Hepatocyte (in vitro differentiated cells): Measurements from ENCODE around the gene EPC1. TPM values are rescaled to one million over a fixed set of nuclear protein-coding genes. Genes with fewer than 3 reads are reported as not detected.
"Not testable (repeated sequence)": the region's sequence is repeated elsewhere in the genome, so short reads cannot be mapped to it uniquely, and the experiment has no call there.

ENCODE experiments used
- DNase-seq: peaks from one replicate; pipeline ENCODE4 v3.0.0-alpha.2; 2016; ENCODE audit warnings: low spot score
- H2AFZ ChIP-seq: fragments of 200-600 bp; sonication (generic); 2 replicates; pipeline ENCODE4 v1.6.0; 2016; ENCODE audit warnings: antibody characterized with exemption, mild to moderate bottlenecking
- H3K27ac ChIP-seq: fragments of 200-600 bp; sonication (generic); 2 replicates; pipeline ENCODE4 v1.5.1; 2016; ENCODE audit warnings: mild to moderate bottlenecking
- H3K27me3 ChIP-seq: fragments of 200-600 bp; sonication (generic); 2 replicates; pipeline ENCODE4 v1.6.1; 2016
- H3K36me3 ChIP-seq: fragments of 200-600 bp; sonication (generic); replicated peaks from 2 replicates; pipeline ENCODE4 v1.5.1; 2016; ENCODE audit warnings: low read depth; ENCODE audit not compliant: insufficient read depth
- H3K4me1 ChIP-seq: fragments of 200-600 bp; sonication (generic); 2 replicates; pipeline ENCODE4 v1.5.1; 2016; ENCODE audit warnings: mild to moderate bottlenecking, moderate library complexity; ENCODE audit not compliant: insufficient read depth
- H3K4me2 ChIP-seq: fragments of 200-600 bp; sonication (generic); 2 replicates; pipeline ENCODE4 v1.6.0; 2016
- H3K4me3 ChIP-seq: fragments of 200-600 bp; sonication (generic); 2 replicates; pipeline ENCODE4 v1.5.1; 2016; ENCODE audit warnings: mild to moderate bottlenecking
- H3K79me2 ChIP-seq: fragments of 200-600 bp; sonication (generic); 2 replicates; pipeline ENCODE4 v1.6.0; 2017; ENCODE audit warnings: mild to moderate bottlenecking
- H3K9me2 ChIP-seq: fragments of 200-600 bp; sonication (generic); replicated peaks from 2 replicates; pipeline ENCODE4 v1.6.0; 2017; ENCODE audit warnings: mild to moderate bottlenecking; ENCODE audit not compliant: insufficient read depth
- H3K9me3 ChIP-seq: fragments of 200-600 bp; sonication (generic); 2 replicates; pipeline ENCODE4 v1.5.1; 2016; ENCODE audit warnings: low read depth, mild to moderate bottlenecking
- H4K20me1 ChIP-seq: fragments of 200-600 bp; sonication (generic); 2 replicates; pipeline ENCODE4 v1.6.0; 2016; ENCODE audit warnings: mild to moderate bottlenecking; ENCODE audit not compliant: insufficient read depth, poor library complexity, severe bottlenecking
- EZH2 ChIP-seq: fragments of 200-600 bp; sonication (generic); IDR thresholded peaks from 2 replicates; pipeline ENCODE4 v1.6.1; 2016; ENCODE audit warnings: antibody characterized with exemption, mild to moderate bottlenecking, borderline replicate concordance
- EZH2phosphoT487 ChIP-seq: fragments of 200-600 bp; sonication (generic); IDR thresholded peaks from one replicate; pipeline ENCODE4 v1.6.1; 2018; ENCODE audit warnings: antibody characterized with exemption, mild to moderate bottlenecking, low read depth, moderate library complexity; ENCODE audit not compliant: unreplicated experiment, severe bottlenecking
- WGBS: methylation state at CpG from one replicate; pipeline ENCODE4 v1.1.6; 2016; ENCODE audit warnings: low lambda C conversion rate; ENCODE audit errors: missing lambda C conversion rate; 5-methylcytosine and 5-hydroxymethylcytosine counted together
- polyA plus RNA-seq: library from polyadenylated mRNA; unstranded; fragments of >200 nt; fragmentation: Nextera tagmentation; extraction: Ambion mirVana; gene quantifications from 2 replicates; pipeline ENCODE4 v1.2.1, GENCODE V29; 2016
- small RNA-seq: library from RNA; depleted of rRNA; stranded (forward); fragments of <200 nt; gene quantifications from one replicate; pipeline ENCODE3, GENCODE V24; 2014
- total RNA-seq: library from RNA; depleted of rRNA; stranded (reverse); fragments of >200 nt; gene quantifications from 2 replicates; pipeline ENCODE4 v1.2.3, GENCODE V29; 2014
- TF ChIP-seq, protein P1 (sequence below): fragments of 200-600 bp; sonication (generic); IDR thresholded peaks from 2 replicates; pipeline ENCODE4 v1.5.1; 2016; ENCODE audit warnings: antibody characterized with exemption, mild to moderate bottlenecking; ENCODE audit not compliant: poor library complexity

EPC1 gene
- total and polyA plus RNA-seq, 2 experiments from 2014 or later, result 19.4 to 36.3 TPM

GRCh38 chr10:32225976-32226375, 121.0 kb downstream of the EPC1 start:
- H3K4me1 ChIP-seq, result no peaks in the 10 kb centered on the region
- no peak overlapping the region for H3K27ac ChIP-seq
- H3K36me3 ChIP-seq, result no peaks in the 10 kb centered on the region
- no peaks in the 10 kb centered on the region for H4K20me1 ChIP-seq
- H2AFZ ChIP-seq, result no peak overlapping the region
- no peaks in the 10 kb centered on the region for H3K9me3 ChIP-seq
- no peak overlapping the region for H3K4me2 ChIP-seq
- 89% methylated on average over 8 of the region's 8 CpGs for WGBS
- TF ChIP-seq EZH2, result no peak
- no peak for TF ChIP-seq EZH2phosphoT487
- TF ChIP-seq, protein P1, sequence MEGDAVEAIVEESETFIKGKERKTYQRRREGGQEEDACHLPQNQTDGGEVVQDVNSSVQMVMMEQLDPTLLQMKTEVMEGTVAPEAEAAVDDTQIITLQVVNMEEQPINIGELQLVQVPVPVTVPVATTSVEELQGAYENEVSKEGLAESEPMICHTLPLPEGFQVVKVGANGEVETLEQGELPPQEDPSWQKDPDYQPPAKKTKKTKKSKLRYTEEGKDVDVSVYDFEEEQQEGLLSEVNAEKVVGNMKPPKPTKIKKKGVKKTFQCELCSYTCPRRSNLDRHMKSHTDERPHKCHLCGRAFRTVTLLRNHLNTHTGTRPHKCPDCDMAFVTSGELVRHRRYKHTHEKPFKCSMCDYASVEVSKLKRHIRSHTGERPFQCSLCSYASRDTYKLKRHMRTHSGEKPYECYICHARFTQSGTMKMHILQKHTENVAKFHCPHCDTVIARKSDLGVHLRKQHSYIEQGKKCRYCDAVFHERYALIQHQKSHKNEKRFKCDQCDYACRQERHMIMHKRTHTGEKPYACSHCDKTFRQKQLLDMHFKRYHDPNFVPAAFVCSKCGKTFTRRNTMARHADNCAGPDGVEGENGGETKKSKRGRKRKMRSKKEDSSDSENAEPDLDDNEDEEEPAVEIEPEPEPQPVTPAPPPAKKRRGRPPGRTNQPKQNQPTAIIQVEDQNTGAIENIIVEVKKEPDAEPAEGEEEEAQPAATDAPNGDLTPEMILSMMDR, result no peak
- H3K9me2 ChIP-seq, result no peaks in the 10 kb centered on the region
- H3K4me3 ChIP-seq, result no peak overlapping the region
- no peaks in the 10 kb centered on the region for H3K27me3 ChIP-seq
- DNase-seq, result no peak
- H3K79me2 ChIP-seq, result no peaks in the 10 kb centered on the region

- H2AFZ ChIP-seq, H3K27ac ChIP-seq, DNase-seq, H3K79me2 ChIP-seq, H3K4me3 ChIP-seq, H3K27me3 ChIP-seq, H3K9me3 ChIP-seq, H3K36me3 ChIP-seq, H3K4me1 ChIP-seq, H3K4me2 ChIP-seq, H4K20me1 ChIP-seq, H3K9me2 ChIP-seq: not testable (repeated sequence)
- WGBS, result 89% methylated on average over 4 of the region's 4 CpGs
Observed at GRCh38 chr10:32222376-32222775, 124.6 kb downstream of the EPC1 start.

DNA sequence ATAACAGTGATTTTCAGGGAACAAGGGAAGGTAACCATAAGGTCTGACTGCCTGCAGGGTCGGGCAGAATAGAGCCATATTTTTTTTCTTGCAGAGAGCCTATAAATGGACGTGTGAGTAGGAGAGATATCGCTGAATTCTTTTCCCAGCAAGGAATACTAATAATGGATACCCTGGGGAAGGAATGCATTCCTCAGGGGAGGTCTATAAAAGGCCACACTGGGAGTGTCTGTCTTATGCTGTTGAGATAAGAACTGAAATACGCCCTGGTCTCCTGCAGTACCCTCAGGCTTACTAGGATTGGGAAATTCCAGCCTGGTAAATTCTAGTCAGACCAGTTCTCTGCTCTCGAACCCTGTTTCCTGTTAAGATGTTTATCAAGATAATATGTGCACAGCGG, 127.8 kb downstream of the EPC1 start:
- H3K4me2 ChIP-seq, H3K27ac ChIP-seq, H3K36me3 ChIP-seq, H3K4me3 ChIP-seq, H3K27me3 ChIP-seq, H3K9me3 ChIP-seq, H3K9me2 ChIP-seq, H3K4me1 ChIP-seq, H4K20me1 ChIP-seq, H3K79me2 ChIP-seq, H2AFZ ChIP-seq, DNase-seq: not testable (repeated sequence)
- 82% methylated on average over 6 of the region's 6 CpGs for WGBS

- DNase-seq, H3K9me3 ChIP-seq, H3K79me2 ChIP-seq, H3K27me3 ChIP-seq, H3K4me3 ChIP-seq, H2AFZ ChIP-seq, H4K20me1 ChIP-seq, H3K27ac ChIP-seq, H3K4me1 ChIP-seq, H3K36me3 ChIP-seq, H3K9me2 ChIP-seq, H3K4me2 ChIP-seq: not testable (repeated sequence)
- 77% methylated on average over 5 of the region's 5 CpGs for WGBS
Observed at GRCh38 chr10:32218206-32219044, 128.5 kb downstream of the EPC1 start.

Small RNAs within 50 kb of the gene (small RNA-seq; reads per million reads assigned to genes)
- not detected for gene RNU6-1244P

Other genes starting within 250 kb of the EPC1 start
- 10.0 and 11.3 TPM in 2 replicates for gene CCDC7, start 99.0 kb upstream of the EPC1 start, total RNA-seq
- 2.0 and 6.1 TPM in 2 replicates for gene CCDC7, start 99.0 kb upstream of the EPC1 start, polyA plus RNA-seq